ENCODE measurements around the gene TEP1.

DNA sequence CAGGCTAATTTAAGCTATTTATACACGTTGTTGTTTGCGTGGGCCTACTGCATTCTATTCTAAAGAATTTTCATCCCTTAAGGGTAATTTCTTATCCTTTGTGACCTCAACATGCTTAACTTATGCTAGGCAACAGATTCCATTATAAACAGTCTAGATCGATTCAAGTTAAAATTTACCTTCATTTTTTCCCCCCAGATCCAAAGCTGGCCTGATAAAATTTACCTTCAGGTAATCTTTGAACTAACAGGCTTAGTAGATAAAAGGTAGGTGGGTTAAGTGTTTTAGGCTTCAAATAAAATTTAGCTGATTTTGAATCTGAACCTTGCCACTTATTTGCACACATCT is 79.8 kb downstream of the TEP1 start:
- TF ChIP-seq CTCF (conservative IDR thresholded peaks at IDR 0.05; ENCODE audit: low read length) (no peak), EZH2phosphoT487 (IDR thresholded peaks at IDR 0.05; ENCODE audit: borderline replicate concordance, low read depth, low read length) (no peak)

All from OCI-LY7 (cell line).